ENCODE data around the gene TOX3.

The TOX3 gene

GRCh38 chr16:52563767-52564611 is 17.0 kb upstream of the TOX3 start:
- DNase-seq, result no peak

DNA sequence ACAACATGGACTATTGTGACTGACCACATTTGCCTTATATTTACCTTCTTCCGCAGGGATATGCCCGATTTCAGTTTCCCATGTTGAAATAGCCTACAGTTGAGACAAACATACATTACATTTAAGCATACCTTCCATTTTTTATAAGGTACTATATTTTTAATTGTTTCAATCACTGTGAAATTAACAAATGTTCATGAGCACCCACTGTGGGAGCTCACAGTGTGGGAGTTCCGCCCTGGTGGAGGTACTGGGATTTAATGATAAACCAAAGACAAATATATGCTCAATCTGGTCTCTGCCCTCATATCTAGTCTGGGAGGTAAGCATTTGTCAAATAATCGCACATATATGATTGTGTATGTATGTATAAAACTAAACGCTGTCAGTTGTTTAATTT is 15.8 kb upstream of the TOX3 start:
- DNase-seq, result no peak

- peak; percentile 55 for DNase-seq
These were observed 15.2 kb upstream of the TOX3 start for GRCh38 chr16:52561910-52562741.

DNA sequence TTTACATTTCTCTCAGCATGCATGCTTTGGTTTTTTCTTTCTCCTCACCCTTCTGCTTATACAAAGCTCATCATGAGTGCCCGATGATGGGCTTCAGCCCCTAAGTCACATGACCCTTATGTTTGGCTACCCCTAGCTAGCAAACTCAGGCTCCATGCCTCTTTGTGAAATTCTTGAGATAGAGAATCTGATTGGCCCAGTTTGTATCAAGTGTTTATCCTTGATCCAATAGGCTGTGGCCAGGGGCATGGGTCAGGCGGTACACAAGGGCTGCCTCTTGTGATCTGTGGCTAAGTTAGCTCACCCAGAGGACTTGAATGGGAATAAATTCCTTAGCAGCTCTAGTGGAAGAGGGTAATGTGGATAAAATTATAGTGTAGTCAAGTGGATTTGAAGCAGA is 11.5 kb upstream of the TOX3 start:
- DNase-seq, result no peak

- no peak for DNase-seq
These were observed 10.3 kb upstream of the TOX3 start for GRCh38 chr16:52557236-52557635.

GRCh38 chr16:52556083-52556482 is 9.1 kb upstream of the TOX3 start:
- DNase-seq, result no peak

DNA sequence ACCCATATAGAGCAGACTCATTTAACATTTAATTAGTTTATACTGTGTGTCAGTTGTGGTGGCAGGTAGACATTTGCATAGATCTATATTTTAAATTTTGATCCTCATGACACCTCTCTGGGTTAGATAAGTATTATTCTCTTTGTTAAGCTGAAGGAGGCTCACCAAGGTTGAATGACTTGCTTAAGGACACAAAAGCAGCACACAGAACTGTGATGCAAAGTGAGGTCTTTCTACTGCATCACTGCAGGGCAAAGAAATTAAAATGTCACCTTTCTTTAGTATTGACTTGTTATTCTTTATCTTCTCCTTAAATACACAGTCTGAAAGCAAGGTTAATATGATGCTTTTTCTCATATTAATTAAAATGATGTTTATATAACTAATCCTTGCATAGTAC is 8.6 kb upstream of the TOX3 start:
- DNase-seq, result no peak

- DNase-seq, result no peak
These were observed 7.4 kb upstream of the TOX3 start for GRCh38 chr16:52554334-52554733.

GRCh38 chr16:52553322-52553721 is 6.4 kb upstream of the TOX3 start:
- DNase-seq, result no peak

- no peak for DNase-seq
These were observed 5.7 kb upstream of the TOX3 start for GRCh38 chr16:52552643-52553042.

- no peak for DNase-seq
These were observed 2.2 kb upstream of the TOX3 start for GRCh38 chr16:52549011-52549692.

DNA sequence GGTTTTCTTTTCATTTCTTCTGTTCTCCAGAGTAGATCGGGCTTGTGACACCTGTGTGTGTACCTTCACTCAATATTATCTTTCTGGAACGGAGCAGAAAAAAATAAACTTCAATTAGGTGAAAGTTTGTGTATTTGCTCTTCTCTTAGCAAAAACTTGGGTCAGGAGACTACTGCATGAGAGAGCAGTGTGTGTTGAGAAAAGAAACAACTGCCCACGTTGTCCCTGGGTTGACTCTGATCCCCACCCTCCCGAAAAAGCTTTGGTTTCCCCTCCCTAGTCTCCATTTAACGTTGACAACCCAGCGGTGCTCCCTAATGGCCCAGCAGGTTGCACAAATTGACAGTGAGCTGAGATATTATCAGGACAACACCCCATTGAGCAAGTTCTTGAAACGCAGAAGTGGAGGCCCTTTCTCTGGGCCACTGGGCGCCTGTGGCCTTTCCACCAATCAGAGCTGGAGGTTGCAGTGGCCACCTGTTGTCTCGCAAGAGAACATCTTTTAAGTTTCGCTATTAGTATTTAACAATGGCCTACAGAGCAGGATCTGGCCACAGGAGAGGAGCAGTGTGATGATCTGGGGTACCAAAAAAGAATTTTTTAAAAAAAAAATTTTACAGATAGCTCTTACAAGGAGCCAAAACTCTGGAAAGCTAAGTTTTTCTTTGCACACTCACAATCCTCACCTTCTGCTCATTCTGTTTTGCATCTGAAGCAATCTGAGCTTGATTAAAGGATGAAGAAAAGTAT is 1.5 kb upstream of the TOX3 start:
- DNase-seq, result no peak

DNA sequence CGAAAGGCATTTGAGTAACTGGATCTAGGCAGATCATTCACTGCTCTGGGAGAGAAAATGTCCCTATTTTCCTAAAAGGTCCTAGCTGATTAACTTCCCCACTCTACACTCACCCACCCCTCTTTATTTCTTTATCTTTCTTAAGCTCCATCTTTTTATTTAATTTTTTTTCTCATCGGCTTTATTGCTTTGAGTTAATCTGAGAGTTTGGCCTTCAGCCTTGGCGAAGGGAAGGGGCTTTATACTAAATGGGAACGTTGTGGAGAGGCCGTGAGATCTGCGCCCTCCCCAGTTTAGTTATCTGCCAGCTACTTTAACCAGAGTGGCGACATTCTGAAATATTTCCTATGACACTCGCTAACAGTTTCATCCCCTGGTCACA is 882 bp upstream of the TOX3 start:
- DNase-seq, result no peak

GRCh38 chr16:52546291-52547003 is 496 bp downstream of the TOX3 start:
- DNase-seq, result no peak

DNA sequence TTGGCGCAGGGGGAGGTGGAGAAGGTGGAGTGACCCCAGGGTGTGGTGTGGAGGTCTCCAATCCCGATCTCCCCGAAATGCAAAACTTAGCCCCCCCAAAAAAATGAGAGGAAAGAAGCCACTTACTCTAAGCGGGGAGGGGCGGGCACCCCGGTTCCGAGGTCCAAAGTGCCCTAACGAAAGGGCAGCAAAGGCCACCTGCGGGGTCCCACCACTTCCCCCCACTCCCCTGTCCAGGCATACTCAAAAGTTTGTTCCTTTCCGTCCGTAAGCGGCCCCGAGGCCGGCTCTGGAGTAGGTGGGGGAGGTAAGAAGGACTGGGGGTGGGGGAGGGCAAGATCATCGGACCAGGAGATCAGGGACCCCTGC is 1.1 kb downstream of the TOX3 start:
- no peak for DNase-seq

DNA sequence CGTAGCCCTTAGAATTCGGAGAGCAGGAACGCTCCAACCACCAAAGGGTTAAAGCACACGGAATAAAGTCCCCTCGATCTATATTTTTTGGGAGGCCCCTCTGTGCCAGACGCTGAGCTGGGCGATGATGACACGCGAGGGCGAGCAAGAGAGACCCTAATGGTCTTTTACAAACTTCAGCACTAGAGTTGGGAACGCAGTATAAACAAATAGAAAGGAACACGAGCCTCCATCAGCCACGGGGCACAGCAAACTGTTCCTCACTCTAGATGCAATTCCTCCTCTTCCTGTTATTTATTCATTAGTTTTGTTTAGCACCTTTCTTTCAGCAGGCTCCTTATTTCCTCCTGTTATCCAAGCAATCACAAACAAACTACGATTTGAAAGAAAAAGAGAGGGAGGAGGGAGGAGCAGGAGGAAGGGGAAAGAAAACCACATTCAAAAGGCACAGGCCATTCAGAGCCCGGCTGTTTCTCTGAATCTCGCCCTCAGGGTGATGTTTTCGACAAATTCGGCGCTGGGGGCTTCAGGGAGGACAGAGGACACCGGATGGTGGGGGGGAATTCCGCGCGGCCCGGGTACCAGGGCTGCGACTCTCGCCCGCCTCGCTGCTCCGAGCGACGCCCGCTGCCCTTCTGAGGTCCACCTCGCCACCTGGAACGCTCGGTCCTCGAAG is 1.6 kb downstream of the TOX3 start:
- DNase-seq, result no peak

DNA sequence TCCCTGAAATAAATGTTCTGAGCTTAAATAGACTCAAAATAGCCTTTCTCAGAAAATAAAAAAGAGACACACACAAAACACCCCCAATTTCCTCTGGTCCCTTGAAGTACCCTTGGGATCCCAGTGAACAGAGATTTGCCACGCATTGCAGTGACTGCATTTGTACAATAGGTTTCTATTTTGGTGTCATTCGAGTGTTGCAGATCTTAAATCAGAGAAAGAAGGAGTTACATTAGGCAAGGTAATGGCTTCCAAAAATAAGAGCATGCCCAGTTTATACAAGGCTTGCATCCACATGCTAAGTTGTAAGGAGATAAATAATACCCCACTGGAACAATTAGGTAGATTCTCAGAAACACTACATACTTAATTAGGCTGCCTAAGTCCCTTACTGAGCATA is 2.2 kb downstream of the TOX3 start:
- no peak for DNase-seq

- no peak for DNase-seq
These were observed 3.3 kb downstream of the TOX3 start for GRCh38 chr16:52543654-52544053.

GRCh38 chr16:52540910-52541309 is 6.0 kb downstream of the TOX3 start:
- no peak for DNase-seq

- no peak for DNase-seq
These were observed 7.8 kb downstream of the TOX3 start for GRCh38 chr16:52539191-52539590.

GRCh38 chr16:52538511-52538910 is 8.4 kb downstream of the TOX3 start:
- DNase-seq, result no peak

- no peak for DNase-seq
These were observed 9.4 kb downstream of the TOX3 start for GRCh38 chr16:52537516-52537915.
